RPMI8226 (cell line): ENCODE results near the gene SCN10A.
A peak's percentile ranks its signal among the peaks of the same experiment; 100 is the strongest.

Source experiments
- DNase-seq: peaks from one replicate; pipeline ENCODE4 v3.0.0-alpha.2; 2015

Gene SCN10A

GRCh38 chr3:38650248-38650951, 165.6 kb downstream of the SCN10A start:
- no peak for DNase-seq

GRCh38 chr3:38649500-38650247, 166.3 kb downstream of the SCN10A start, which contains the start of gene SCN5A:
TSS of gene SCN5A (minus strand) at chr3:38649687. CDS start at chr3:38633307, 16,380 bp downstream.
- peak; percentile 57 for DNase-seq

GRCh38 chr3:38648659-38649499, 167.1 kb downstream of the SCN10A start:
- no peak for DNase-seq

DNA sequence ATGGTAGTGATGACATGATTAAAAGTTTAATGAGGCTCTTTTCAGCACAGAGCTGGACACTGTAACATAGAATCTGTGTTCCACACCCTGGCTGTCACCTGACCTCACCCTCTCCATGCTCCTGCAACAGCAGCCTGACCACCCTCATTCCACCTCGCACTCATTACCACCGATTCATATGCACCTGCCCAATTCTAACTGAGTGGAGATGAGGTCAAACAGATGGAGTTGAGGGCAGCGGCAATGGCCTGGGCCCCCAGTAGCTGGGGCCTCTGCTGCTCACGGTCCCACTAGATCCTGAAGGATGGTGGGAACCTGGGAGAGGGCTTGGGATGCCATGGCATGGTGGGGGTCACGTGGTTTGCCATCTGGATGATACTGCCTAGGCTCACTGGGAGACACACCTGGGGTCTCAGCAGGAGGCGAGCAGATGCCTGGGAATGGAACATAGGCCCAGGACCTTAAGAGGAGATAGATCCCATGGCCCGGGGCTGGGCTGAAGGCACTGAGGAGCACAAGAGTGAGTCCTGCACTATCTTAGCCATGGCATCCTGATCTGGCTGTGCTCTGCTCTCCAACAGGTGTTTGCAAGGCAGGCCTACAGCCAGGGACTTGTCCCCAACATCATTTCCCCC, 167.9 kb downstream of the SCN10A start:
- no peak for DNase-seq

DNA sequence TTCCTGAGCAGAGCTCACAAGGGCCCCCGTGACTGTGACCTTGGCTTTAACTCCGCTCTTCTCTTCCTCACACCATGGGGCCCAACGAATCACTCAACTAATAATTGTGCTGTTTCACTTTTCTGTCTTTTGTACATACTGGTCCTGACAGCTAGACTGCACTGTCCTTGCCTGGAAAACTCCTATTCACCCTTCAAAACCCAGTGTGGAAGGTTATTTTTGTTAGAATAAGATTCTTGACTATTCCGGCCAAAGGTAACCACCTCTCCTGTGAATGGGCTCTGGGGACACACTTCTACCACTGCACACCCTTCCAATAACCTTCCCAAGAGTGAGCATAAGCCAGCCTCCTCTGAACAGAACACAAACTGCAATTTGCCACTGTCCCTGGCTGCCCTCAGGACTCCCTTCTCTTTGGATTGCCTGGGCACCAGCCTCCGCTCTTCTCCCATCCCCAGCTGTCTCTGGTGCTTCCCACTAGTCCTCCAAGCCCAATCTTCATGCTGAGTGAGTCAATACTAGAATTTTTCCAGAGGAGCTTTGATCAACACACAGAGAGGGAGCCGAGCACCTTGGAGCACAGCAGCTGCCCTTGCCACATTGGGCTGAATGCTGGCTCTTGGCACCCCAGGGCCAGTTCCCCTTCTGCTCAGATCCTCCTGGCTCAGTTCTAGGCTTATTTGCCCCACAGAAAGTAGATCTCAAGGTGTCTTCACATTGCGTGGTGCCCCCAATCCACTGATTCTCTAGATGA, 168.6 kb downstream of the SCN10A start:
- no peak for DNase-seq
